ENCODE measurements around the gene ARID5B.
"Not testable (repeated sequence)": the region's sequence is repeated elsewhere in the genome, so short reads cannot be mapped to it uniquely, and the experiment has no call there.

ARID5B gene

DNA sequence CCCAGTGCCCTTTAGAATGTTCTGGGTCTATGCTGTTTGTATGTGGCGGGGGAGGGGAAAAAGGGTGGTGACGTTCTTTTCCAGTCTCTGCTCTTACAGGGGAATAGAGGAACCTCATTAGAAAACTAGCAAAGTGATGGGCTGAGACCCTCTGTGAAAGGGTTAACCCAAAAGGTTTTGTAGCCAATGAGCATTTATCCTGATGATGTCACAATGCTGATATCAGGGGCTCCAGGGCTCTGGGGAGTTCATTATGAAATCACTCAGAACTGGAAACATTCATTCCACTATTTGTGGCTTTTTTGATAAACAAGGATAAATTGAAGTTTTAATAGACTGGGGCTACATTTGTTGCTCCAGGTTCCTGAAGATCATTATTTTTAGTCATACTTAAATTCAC, 71.7 kb downstream of the ARID5B start:
- DNase-seq = no peak

- DNase-seq = no peak
Measured at GRCh38 chr10:61973906-61974305, 72.4 kb downstream of the ARID5B start.

GRCh38 chr10:61974601-61975390, 73.3 kb downstream of the ARID5B start:
- DNase-seq = no peak

DNA sequence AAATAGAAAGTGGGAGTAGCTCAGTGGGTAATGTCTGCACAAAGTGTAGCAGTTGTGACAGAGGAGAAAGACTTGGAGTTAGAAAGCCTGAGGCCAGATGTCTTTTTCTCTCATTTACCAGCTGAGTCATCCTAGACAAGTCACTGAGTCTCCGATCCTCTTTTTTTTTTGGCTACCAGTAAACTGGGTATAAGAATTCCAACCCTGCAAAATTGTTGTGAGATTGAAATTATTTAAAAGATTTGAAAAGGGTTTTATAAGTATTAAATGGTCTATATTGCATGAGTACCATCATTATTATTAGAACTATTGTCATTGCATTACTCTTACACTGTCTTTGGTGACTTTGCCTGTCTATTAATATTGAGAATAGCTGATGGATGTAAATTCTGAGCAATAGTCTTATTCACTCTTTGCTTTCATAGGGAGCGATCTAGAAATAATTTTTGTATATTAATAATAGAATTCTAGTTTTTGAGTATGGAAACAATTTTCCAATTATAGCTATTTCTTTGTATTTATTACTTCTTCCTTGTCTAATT, 74.0 kb downstream of the ARID5B start:
- no peak for DNase-seq

DNA sequence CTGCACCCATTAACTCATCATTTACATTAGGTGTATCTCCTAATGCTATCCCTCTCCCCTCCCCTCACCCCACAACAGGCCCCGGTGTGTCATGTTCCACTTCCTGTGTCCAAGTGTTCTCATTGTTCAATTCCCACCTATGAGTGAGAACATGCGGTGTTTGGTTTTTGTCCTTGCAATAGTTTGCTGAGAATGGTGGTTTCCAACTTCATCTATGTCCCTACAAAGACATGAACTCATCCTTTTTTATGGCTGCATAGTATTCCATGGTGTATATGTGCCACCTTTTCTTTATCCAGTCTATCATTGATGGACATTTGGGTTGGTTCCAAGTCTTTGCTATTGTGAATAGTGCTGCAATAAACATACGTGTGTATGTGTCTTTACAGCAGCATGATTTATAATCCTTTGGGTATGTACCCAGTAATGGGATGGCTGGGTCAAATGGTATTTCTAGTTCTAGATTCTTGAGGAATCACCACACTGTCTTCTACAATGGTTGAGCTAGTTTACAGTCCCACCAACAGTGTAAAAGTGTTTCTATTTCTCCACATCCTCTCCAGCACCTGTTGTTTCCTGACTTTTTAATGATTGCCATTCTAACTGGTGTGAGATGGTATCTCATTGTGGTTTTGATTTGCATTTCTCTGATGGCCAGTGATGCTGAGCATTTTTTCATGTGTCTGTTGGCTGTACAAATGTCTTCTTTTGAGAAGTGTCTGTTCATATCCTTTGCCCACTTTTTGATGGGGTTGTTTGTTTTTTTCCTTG, 75.6 kb downstream of the ARID5B start:
- not testable (repeated sequence) for DNase-seq

DNA sequence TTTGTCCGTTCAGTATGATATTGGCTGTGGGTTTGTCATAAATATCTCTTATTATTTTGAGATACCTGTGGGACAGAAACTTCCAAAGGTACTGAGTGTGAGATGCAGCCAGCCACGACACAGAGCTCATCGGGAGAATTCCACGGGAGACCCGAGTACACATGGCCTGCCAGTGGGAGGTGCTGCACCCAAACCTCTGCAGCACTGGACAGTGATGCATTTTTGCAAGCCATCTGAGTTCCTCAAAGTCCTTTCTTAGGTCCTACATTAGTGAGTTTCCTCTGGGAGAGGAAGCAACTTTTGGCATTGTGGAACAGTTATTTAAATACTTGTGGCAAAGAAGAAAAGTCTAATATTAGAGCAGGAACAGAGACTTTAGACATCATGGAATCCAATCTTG, 77.5 kb downstream of the ARID5B start:
- DNase-seq = no peak

GRCh38 chr10:61981460-61981859, 80.0 kb downstream of the ARID5B start:
- no peak for DNase-seq

DNA sequence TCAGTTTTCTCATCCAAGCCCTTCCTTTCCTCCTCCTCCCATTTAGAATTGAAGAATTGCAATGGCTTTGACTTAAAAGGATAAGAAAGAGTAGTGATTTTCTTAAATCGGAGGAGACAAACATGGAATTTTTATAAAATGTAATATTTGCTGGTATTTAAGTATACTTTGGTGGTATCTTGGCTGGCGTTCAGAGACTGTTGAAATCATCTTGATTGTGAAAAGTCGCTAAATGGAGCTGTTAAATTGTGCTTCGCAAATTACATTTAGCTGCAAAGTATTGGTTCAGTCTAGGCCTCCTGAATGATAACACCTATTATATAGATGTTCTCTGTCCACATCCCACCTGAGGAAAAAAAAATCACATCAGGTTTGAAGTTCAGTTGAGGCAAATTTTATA, 81.8 kb downstream of the ARID5B start:
- no peak for DNase-seq

GRCh38 chr10:61984803-61985418, 83.4 kb downstream of the ARID5B start:
- no peak for DNase-seq

DNA sequence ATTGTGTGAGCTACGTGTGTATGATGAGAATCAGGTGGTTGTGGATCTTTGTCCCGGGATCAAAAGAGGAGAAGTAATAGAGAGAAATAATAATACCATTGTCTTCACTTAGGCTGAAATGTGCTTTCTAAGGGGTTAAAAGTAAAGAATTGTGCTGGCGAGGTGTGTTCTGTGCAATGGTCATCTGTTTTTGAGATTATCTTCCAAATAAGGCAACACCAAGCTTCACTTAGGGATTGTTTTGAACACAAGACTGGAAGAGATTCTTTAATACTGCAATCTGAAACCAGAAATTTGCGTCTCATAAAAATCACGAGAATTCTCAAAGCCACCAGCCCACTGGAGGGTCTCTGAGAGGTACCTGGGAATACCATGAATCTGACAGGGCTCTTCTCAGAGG, 84.2 kb downstream of the ARID5B start:
- DNase-seq = no peak

GRCh38 chr10:61986382-61986781, 84.9 kb downstream of the ARID5B start:
- no peak for DNase-seq

DNA sequence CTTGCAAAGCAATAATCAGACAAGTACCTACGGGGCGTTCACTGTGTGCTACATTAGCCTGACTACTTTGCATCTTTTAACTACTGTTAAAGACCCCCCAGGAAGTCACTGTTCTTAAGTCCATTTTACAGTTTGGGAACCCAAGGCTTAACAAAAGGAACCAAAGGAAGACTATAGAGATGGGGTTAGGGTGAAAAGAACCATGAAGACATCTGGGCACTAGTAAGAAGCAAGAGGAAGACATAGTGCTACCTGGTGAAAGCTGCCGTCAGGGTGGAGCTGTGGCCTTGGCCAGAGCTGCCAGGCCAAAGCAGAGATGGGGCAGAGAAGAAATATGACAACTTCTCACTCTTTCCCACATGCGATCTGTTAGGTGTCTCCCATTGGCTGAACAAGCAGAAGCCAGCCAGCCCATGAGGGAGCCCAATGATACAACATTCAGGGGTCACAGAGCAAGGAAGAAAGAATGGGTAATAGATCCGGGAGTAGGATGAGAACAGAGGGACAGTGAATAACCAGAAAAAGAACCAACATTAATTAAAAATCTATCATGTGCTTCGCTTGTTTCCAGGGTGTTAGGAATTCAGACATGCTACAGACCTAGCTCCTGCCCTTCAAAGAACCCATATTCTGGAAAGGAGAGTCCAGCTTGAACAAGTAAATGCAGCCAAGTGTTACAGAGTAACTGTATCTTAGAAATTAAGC, 85.4 kb downstream of the ARID5B start:
- no peak for DNase-seq

- DNase-seq = no peak
Measured at GRCh38 chr10:61987537-61987936, 86.0 kb downstream of the ARID5B start.

DNA sequence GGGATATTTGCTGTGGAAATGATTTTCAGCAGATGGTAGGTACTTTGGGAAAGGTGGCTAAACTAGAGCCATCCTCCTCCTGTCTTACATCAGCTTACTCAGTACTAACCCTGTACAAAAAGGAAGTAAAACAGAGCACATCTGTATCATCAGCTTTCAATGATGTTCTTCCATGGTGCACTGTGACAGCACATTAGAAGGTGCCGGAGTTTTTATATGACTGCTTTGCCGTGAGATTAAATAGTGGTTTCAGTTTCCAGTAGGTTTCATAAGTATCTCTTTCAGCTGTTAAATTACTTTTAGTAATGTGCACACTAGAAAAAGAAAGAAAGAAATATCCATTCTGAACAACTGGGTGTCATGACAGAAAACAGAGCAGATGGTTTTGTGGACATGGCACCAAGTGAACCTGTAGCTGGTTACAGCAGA, 86.5 kb downstream of the ARID5B start:
- DNase-seq = no peak

GRCh38 chr10:61989995-61990760, 88.7 kb downstream of the ARID5B start:
- no peak for DNase-seq

GRCh38 chr10:61990761-61991135, 89.2 kb downstream of the ARID5B start:
- no peak for DNase-seq

GRCh38 chr10:61991166-61991565, 89.7 kb downstream of the ARID5B start:
- DNase-seq = no peak

GRCh38 chr10:61992059-61992460, 90.6 kb downstream of the ARID5B start:
- no peak for DNase-seq

DNA sequence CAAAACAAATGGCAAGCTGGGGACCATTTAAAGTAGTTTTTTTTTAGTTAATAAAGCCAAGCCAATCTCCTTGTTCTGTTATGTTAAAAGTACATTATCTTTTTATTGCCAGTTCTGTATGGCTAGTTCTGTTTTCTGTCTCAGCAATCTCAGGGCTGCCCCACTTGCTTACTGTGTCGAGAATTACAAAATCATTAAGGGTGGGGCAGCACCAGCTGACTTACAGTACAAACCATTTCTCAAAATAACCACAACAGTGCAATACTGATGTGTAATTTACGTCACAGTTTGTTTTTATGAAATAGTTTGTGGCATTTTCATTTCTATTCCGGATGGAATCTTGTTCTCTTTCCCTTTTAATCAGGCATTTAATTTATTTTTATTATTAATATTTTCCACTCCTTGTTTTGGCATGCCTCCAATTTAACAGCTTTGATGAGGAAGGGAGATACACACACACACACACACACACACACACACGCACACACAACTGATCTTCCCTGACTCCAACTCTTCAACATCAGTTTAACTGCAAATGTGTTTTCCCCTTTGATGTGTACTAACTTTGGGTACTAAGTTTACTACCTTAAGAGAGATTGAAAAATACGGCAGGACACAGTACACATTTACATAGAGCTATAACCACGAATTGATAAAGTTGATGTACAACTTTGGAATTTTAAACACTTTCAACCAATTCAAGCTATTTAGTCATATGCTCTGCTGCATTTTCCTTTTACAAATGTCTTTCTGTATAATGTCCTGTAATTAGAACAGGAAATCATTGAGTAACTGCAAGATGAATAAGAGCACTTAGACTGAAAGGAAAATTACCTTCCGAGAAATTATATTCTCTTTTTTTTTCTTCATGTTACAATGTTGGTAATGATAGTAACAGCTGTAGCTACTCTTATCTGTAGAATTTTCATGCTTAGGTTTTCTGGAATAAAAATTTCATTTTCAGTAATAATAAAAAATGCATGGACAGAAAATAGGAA, 91.5 kb downstream of the ARID5B start:
- DNase-seq = peak; percentile 36

- no peak for DNase-seq
Measured at GRCh38 chr10:61993711-61994401, 92.4 kb downstream of the ARID5B start.

Data from activated T-cell treated with anti-CD3 and anti-CD28 coated beads, Interleukin-2, amount 50 U/mL, for 1 hour (primary cell).